ENCODE results near the gene CTNNA2.

CTNNA2 gene

DNA sequence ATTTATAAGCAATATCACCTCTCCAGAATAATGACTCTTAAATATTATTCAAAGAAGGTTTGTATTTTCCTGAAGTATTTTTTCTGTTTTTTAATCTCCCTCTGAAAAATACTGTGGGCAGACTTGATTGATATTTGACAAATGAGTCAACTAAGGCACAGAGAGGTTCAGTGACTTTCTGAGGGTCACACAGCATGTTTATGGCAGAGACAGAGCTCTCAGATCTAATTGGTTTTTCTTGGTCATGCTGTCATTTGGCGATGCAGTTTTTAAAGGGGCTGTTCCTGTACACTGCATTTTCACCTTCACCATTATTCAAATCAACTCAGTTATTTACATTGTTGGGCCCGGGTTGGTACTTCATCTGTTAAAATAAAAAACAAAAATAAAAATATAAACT lies 527.4 kb downstream of the CTNNA2 start:
- no peak for DNase-seq (ENCODE audit: low read depth)
- TF ChIP-seq, protein P1, sequence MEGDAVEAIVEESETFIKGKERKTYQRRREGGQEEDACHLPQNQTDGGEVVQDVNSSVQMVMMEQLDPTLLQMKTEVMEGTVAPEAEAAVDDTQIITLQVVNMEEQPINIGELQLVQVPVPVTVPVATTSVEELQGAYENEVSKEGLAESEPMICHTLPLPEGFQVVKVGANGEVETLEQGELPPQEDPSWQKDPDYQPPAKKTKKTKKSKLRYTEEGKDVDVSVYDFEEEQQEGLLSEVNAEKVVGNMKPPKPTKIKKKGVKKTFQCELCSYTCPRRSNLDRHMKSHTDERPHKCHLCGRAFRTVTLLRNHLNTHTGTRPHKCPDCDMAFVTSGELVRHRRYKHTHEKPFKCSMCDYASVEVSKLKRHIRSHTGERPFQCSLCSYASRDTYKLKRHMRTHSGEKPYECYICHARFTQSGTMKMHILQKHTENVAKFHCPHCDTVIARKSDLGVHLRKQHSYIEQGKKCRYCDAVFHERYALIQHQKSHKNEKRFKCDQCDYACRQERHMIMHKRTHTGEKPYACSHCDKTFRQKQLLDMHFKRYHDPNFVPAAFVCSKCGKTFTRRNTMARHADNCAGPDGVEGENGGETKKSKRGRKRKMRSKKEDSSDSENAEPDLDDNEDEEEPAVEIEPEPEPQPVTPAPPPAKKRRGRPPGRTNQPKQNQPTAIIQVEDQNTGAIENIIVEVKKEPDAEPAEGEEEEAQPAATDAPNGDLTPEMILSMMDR (conservative IDR thresholded peaks at IDR 0.05; ENCODE audit: control insufficient read depth, insufficient read depth, low read depth, low read length), result no peak
- H3K4me3 ChIP-seq (ENCODE audit: control insufficient read depth, low read depth, low read length), result no peak overlapping the region

DNA sequence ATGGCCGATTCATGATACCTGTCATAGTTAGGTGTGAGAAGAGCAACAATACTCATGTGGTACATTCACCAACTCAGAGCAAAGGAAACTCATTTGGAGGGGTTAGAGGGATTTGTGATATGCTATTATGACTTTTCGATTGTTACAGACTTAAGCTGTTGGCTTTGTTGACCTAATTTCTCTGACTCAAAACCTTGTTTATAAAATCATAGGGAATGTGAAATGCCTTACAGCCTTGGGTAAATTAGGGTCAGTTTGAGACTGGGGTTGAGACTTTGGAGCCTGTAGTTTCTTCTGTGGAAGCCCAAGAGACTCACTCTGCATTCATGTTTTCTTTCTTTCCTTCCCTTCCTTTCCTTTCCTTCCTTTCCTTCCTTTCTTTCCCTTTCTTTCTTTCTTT lies 529.8 kb downstream of the CTNNA2 start:
- DNase-seq (ENCODE audit: low read depth), result no peak
- TF ChIP-seq, protein P1 (conservative IDR thresholded peaks at IDR 0.05; ENCODE audit: control insufficient read depth, insufficient read depth, low read depth, low read length), result no peak
- H3K4me3 ChIP-seq (ENCODE audit: control insufficient read depth, low read depth, low read length), result no peak overlapping the region

DNA sequence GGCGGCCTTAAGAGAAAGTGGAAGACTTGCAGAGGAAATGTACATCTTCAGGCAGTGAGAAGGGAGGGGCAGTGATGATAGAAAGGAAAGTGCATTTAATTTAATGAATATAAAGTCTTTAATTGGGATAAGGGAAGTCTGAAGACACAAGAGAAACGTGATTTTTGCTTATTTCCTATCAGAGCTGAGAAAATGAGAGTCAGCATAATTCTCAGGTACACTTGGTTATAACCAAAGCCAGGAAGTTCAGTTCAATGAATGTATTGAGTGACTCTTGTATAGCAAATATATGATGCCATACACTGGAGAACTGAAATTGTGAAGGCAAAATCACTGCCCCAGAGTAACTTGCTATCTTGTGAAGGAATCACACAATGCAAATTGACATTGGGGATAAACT lies 535.4 kb downstream of the CTNNA2 start:
- TF ChIP-seq, protein P1 (conservative IDR thresholded peaks at IDR 0.05; ENCODE audit: control insufficient read depth, insufficient read depth, low read depth, low read length), result no peak
- no peak overlapping the region for H3K4me3 ChIP-seq (ENCODE audit: control insufficient read depth, low read depth, low read length)
- DNase-seq (ENCODE audit: low read depth), result no peak

DNA sequence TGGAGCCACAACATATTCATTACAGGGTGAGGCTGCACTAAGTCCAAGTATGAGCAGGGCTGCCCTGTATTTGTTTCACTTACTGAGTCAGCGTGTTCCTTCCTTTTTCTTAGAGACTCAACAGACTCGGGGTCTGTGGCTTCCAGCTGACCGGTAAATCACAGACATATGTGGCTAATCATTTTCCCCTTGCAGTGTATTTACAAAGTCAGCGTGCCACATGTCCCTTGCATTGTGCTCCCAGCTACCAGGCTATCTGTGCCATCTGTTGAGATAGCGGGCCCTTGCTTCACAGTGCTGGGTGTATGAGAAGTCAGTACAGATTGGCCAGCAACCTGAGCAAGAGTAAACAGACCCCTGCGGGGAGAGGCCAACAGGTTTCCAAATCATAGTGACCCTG lies 537.4 kb downstream of the CTNNA2 start:
- no peak overlapping the region for H3K4me3 ChIP-seq (ENCODE audit: control insufficient read depth, low read depth, low read length)
- no peak for DNase-seq (ENCODE audit: low read depth)
- TF ChIP-seq, protein P1 (conservative IDR thresholded peaks at IDR 0.05; ENCODE audit: control insufficient read depth, insufficient read depth, low read depth, low read length), result no peak

DNA sequence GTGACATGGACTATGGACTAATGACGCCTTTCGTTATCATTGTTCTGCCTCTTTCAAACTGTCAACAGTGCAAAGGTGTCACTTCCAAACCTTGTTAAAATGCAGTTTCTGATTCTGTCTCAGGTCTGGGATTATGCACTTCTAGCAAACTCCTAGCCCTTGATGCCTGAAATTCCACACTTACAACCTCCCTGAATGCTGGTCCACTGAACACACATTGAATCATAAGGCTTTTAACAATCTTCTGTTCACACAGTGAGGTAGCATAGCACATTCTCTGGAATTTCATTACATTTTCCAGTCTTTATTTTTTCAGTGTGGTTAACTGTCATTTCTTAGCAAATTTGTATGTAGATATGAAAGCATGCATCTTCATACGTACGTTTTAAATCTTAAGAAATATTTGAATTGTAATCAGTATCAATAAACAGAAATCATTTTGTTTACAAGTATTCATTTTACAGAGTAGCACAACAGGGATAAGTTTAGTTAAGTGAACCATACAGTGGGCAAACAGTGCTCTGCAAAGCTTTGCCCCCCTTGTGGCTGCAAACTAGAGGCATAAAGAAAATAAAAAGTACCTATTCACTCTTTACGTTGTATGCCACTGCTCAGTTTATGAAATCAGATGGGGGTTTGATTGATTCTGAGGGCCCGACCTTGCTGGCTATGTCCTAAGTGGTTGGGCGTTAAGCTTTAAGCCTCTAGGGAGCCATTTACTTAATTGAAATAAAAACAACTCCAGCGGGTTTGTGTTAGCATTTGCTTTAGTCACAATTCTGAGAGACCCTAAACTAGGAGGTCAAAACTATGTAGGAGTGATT lies 540.9 kb downstream of the CTNNA2 start:
- no peak for DNase-seq (ENCODE audit: low read depth)
- TF ChIP-seq, protein P1 (conservative IDR thresholded peaks at IDR 0.05; ENCODE audit: control insufficient read depth, insufficient read depth, low read depth, low read length), result no peak
- no peak overlapping the region for H3K4me3 ChIP-seq (ENCODE audit: control insufficient read depth, low read depth, low read length)

DNA sequence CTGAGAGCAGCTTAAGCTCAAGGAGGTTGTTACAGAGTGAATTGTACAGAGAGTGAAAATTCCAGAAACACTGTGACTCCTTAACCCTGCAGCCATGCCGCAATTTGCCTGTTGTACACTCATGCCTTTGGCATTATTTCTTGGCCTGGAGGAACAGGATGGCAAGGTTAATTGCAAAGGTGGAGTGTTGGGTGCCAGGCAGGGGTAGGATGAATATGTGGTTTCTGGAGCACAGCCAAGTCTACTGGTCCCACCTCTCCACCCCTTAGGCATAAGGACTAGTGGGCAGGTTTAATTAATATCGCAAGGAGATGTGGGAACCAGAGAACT lies 541.5 kb downstream of the CTNNA2 start:
- TF ChIP-seq, protein P1 (conservative IDR thresholded peaks at IDR 0.05; ENCODE audit: control insufficient read depth, insufficient read depth, low read depth, low read length), result no peak
- DNase-seq (ENCODE audit: low read depth), result no peak
- no peak overlapping the region for H3K4me3 ChIP-seq (ENCODE audit: control insufficient read depth, low read depth, low read length)

All from fibroblast of mammary gland (primary cell).